IMR-90 (cell line): Measurements from ENCODE around the gene SNIP1.

Experiments
- BHLHE40 ChIP-seq: fragments of 150-350 bp; IDR thresholded peaks from 2 replicates; pipeline ENCODE4 v1.6.1; 2016; ENCODE audit warnings: mild to moderate bottlenecking, low read depth, low read length
- CEBPB ChIP-seq: IDR thresholded peaks from 2 replicates; pipeline ENCODE4 v1.6.1; 2012; ENCODE audit warnings: low read depth, low read length, improper control_type of control experiment
- MXI1 ChIP-seq: IDR thresholded peaks from 2 replicates; pipeline ENCODE4 v1.6.1; 2012; ENCODE audit warnings: low read depth, mild to moderate bottlenecking, low read length, moderate library complexity, borderline replicate concordance
- POLR2A ChIP-seq: IDR thresholded peaks from 2 replicates; pipeline ENCODE4 v1.6.1; 2012; ENCODE audit warnings: mild to moderate bottlenecking, low read depth, low read length
- RFX5 ChIP-seq: IDR thresholded peaks from 2 replicates; pipeline ENCODE4 v1.8.0; 2012; ENCODE audit warnings: low read depth, mild to moderate bottlenecking, low read length, moderate library complexity
- TF ChIP-seq, protein P1 (sequence below): conservative IDR thresholded peaks from 2 replicates; pipeline ENCODE4 v1.5.1; 2012; ENCODE audit warnings: mild to moderate bottlenecking, low read depth, low read length, improper control_type of control experiment

DNA sequence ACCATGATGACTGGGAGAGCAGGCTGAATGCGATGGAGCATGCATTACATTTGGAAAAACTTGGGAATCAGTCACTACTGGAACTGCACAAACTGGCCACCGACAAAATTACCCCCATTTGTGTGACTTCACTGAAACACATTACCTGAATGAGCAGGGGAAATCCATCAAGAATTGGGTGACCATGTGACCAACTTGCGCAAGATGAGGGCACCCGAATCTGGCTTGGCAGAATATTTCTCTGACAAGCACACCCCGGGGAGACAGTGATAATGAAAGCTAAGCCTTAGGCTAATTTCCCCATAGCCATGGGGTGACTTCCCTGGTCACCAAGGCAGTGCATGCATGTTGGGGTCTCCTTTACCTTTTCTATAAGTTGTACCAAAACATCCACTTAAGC, 9.1 kb downstream of the SNIP1 start:
- TF ChIP-seq, protein P1, sequence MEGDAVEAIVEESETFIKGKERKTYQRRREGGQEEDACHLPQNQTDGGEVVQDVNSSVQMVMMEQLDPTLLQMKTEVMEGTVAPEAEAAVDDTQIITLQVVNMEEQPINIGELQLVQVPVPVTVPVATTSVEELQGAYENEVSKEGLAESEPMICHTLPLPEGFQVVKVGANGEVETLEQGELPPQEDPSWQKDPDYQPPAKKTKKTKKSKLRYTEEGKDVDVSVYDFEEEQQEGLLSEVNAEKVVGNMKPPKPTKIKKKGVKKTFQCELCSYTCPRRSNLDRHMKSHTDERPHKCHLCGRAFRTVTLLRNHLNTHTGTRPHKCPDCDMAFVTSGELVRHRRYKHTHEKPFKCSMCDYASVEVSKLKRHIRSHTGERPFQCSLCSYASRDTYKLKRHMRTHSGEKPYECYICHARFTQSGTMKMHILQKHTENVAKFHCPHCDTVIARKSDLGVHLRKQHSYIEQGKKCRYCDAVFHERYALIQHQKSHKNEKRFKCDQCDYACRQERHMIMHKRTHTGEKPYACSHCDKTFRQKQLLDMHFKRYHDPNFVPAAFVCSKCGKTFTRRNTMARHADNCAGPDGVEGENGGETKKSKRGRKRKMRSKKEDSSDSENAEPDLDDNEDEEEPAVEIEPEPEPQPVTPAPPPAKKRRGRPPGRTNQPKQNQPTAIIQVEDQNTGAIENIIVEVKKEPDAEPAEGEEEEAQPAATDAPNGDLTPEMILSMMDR = no peak
- TF ChIP-seq BHLHE40 (no peak), MXI1 (no peak), POLR2A (no peak), CEBPB (no peak), RFX5 (no peak)
